ENCODE results near the gene SYT1.

- TF ChIP-seq POLR2A (IDR thresholded peaks at IDR 0.05; ENCODE audit: low read depth, low read length) (no peak), POLR2AphosphoS5 (IDR thresholded peaks at IDR 0.05; ENCODE audit: insufficient read depth, low read depth, low read length) (no peak), EZH2 (IDR thresholded peaks at IDR 0.05; ENCODE audit: borderline replicate concordance, low read depth, low read length, severe bottlenecking) (no peak), CTCF (IDR thresholded peaks at IDR 0.05; ENCODE audit: extremely low read depth in 1 of 2, insufficient read depth in 1 of 2, low read depth in 1 of 2, low read length in 2 of 2) (no peak), MAX (IDR thresholded peaks at IDR 0.05; ENCODE audit: insufficient read depth, insufficient read length) (no peak)
Measured at GRCh38 chr12:78929075-78929418, 64.5 kb downstream of the SYT1 start.

All from endothelial cell of umbilical vein (primary cell).